Measurements from ENCODE around the gene IFITM2.

The IFITM2 gene

DNA sequence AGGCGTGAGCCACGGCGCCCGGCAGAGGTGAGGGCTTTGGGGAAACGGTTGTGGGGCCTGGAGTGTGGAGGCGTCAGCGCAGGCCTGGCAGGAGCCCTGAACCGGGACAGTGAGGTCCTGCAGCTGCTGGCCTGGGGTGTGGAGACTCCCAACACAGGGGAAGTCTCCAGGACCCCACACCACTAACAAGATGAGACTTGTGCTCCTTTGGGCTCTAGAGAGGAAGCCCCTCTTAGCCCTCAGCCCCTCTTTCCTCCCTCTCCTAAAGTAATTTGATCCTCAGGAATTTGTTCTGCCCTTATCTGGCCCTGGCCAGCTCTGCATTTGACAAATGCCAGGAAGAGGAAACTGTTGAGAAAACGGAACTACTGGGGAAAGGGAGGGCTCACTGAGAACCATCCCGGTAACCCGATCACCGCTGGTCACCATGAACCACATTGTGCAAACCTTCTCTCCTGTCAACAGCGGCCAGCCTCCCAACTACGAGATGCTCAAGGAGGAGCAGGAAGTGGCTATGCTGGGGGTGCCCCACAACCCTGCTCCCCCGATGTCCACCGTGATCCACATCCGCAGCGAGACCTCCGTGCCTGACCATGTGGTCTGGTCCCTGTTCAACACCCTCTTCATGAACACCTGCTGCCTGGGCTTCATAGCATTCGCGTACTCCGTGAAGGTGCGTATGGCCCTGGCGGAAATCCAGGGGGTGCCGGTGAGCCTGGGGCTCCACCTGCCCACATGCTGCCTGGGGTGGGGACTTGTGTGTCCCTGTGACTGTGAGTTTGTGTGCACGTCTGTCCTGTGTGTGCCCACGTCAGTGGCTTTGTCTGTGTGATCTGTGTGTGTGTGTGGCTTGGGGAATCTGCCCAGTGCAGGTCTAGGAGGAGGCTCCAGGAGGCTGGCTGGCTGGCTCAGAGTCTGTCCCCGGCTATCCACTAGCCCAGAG is at the start of gene IFITM2:
Gene IFITM2 (plus strand): TSS at position 51 of the 943 bp plus-strand sequence. CDS start 377 bp downstream, at position 428.
- peak; percentile 48 to 78 for DNase-seq

DNA sequence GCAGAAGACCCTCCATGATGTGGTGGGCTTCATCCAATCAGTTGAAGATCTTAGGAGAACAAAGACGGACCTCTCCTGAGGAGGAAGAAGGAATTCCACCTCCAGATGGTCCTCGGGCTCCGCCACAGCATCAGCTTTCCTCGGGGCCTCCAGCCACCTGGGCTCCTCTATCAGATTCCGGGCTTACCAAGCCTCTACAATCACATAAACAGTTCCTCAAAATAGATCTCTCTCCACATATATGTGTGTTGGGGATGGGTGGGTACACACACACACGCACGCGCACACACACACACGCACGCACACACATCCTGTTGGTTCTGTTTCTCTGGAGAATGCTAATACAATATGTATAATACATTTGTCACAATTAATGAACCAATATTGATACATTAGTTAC is 48.2 kb upstream of the IFITM2 start:
- DNase-seq = no peak

DNA sequence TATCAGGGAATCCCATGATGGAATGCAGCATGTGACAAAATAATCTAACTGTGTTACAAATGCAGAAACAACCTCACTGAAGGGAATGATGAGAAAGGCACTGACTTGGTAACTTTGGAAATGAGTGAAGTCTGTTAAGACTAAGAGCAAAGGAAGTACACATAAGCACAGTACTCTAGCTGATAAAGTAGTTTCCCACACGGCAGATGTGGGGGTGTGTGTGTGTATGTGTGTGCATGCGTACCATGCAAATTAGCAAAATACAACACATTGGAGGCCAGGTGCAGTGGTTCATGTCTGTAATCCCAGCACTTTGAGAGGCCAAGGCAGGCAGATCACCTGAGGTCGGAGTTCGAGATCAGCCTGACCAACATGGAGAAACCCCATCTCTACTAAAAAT is 46.0 kb upstream of the IFITM2 start:
- no peak for DNase-seq

DNA sequence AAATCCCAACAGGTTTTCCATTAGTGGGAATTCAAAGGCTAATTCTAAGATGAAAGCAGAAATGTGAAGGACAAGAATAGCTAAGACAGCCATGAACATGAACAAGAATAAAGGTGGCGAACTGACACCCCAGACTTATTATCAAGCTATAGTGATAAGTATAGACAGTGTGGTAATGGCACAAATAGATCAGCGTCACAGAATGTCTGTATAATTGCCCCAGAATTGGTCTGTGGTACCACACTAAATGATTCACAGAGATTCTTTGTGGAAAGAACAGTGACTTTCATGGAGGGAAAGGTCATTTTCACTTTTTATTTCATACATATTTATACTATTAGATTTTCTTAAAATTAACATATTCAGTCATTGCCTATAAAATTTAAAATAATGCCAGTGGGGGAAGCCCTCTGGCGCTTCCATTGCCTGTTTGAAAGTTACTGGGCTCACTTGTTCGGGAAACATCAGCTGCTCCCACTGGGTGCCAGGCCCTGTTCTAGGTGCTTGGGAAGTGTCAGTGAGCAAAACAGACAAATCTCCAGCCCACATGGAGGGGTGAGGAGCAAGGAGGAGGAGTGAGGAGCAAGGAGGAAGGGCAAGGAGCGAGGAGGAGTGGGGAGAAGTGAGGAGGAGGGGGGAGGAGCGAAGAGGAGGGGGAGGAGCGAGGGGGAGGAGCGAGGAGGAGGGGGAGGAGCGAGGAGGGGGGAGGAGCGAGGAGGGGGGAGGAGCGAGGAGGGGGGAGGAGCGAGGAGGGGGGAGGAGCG is 40.8 kb upstream of the IFITM2 start:
- DNase-seq = peak; percentile 37

DNA sequence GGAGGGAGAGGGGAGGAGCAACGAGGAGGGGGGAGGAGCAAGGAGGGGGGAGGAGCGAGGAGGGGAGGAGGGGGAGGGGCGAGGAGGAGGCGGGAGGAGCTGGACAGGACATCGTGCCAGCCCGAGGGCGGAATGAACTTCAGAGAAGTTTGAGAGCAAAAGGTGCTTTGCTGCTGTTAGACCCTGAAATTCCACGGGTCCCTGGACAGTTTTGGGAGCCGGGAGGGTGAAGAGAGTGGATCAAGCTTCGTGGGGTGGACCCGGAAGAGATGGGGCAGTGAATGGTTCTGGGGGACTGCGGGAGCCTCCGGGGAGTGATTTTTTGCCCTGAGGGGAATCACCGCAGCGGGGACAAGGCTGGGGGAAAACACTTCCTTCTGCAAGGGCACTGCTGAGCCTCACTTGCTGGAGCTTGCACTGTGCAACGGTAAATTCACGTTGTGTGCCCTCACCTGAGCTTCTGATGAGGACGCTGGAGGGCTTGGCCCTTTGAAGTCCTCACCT is 40.1 kb upstream of the IFITM2 start:
- peak; percentile 39 to 58 for DNase-seq

DNA sequence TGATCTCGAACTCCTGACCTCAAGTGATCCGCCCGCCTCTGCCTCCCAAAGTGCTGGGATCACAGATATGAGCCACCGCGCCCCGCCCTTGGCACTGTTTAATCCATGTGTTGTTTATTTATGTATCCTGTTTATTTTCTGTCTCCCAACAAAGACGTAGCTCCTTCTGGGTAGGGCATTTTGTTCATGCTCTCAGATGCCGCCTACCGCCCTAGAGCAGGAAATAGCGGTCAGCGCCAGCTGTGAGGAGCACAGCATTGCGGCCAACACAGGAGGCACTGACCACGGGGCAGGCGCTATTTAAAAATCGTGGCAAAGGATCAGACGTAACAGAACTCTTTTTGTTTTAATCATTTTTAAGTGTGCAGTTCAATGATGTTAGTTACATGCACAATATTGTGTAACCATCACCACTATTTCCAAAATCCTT is 38.9 kb upstream of the IFITM2 start:
- peak; percentile 60 to 68 for DNase-seq

DNA sequence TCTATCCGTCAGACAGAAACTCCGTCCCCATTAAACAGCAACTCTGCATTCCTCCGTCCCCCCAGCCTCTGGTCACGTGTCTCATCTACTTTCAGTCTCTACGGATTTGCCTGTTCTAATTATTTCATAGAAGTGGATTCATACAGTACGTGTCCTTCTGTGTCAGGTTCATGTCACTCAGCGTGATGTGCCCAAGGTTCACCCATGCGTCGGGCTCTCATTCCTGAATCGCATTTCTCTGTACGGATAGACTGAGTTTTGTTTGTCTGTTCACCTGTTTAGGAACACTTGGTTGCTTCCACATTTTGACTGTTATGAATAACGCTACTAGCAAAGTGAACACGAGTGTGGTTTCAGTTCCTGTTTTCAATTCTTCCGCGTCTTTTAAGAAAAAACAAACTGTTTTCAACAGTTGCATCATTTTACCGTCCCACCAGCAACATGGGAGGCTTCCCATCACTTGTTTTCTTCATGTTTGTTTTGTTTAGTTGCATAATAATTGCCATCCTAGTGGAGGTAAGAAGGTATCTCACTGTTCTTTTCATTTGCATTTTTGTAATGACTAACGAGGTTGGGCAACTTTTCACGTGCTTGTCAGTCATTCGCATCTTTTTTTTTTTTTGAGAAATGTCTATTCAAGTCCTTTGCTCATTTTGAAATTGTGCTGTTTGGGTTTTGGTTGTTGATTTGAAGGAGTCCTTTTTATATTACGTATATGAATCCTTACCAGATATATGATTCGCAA is 38.3 kb upstream of the IFITM2 start:
- peak; percentile 89 to 91 for DNase-seq

DNA sequence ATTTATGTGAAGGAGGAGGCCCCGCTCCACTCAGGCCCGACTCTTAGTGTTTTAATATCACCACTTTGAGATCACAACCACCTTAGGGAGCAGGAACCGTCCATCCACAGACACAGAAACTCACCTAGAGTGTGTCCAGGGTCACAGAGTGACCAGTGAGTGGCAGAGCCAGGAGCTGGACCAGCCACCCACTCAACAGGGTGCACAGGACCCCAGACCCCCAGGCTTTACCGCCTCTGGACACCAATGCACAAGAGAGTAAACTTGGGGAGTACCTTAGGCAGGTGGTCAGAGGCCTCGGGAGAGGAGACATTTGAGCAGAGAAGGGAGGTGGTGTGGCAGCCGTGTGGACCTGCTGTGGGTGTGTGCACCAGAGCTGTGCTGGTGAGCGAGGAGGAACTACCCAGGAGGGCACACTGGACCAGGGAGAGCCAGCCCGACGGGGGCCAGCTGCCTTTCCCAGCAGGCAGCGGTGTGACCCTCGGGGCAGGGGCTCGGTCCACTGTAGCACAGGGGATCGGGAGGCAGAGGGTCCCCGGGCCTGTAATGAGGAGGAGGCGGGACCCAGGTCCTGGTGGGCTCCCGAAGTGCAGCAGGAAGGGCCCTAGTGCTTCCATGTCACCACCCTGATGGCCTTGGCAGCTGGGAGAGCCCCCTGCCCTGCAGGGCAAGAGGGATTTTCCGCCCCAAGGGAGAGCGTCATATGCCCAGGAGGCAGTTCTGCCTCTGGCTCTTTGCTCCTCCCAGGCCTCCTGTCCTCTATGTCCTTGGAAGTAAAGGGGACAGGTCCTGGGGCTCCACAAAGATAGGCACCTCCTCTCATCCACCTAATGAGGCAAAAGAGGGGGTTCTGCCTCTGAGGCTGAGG is 36.9 kb upstream of the IFITM2 start:
- no peak for DNase-seq

DNA sequence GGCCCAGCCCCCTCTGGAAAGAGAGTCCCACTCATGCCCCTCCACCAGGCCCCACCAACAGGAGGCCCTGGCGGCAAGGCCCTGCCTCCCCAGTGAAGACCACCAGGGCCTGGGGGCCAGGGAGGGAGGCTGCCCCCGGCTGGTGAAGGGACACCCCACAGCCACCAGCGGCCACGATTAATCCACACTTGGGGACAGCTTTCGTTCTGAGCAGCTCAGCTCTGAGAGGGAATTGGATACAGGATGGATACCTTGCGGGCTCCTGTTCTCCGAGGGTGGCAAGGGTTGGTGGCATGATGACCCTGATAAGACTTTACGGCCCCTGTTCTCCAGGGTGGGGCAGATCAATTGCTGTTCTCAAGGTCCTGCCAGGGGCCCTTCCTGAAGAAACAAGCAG is 36.3 kb upstream of the IFITM2 start:
- DNase-seq = no peak

DNA sequence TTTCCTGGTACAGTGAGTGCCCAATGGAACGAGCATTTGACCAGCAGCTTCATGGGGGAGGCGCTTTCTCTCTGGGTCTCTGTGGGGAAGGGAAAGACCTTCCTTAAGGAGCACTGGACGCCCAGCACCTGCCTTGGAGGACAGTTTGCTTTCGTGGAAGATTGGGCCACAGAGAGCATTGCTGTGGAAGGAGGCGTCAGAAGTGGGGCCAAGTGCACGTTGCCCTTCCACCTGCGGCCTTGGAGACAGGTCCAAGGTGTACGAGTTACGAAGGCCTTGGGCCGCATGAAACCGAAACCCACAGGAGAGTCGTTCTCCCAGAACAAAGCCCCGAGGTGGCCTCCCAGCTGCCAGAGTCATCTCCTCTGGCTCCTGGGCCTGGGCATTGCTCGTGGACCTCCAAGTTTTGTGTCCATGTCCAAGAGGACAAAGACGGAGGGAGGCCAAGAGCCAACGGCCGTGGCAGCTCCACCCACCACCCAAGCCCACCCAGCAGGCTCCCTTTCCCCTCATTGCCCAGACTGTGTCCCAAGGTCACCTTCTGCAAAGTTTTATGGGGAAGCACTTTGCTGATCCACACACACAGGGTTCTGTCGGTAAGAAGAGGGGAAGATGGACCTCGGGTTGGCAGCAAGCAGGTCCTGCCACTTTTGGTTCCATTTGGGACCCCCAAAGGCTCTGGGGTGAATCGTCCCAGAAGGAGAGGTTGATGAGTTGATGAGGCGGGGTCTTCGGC is 35.3 kb upstream of the IFITM2 start:
- DNase-seq = no peak

DNA sequence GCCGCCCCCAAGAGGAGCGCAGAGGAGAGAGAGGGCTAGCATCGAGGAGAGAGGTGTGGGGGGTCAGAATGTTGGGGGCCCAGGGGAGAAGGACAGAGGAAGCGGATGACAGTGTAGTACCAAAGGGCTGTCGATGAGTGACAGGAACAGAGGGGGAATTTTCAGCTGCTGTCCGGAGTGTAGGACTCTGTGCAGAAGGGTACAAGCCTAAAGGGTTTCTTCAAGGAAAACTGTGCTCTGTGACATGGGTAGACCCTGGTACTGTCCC is 34.8 kb upstream of the IFITM2 start:
- no peak for DNase-seq

DNA sequence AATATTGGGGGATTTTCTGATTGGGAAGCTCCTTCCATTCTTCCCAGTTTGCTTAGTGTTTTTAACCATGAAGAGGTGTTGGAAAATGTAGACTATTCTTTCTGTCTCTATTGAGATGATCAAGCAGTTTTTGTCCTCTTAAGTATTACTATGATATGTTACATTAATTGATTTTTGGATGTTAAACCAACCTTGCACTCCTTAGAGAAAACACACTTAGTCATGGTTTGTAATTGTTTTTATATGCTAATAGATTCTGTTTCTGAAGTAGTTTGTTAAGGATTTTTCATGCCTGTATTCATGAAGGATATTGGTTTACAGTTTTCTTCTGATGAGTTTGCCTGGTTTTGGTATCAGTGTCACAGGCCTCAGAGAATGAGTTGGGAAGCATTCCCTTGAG is 31.4 kb upstream of the IFITM2 start:
- DNase-seq = no peak

DNA sequence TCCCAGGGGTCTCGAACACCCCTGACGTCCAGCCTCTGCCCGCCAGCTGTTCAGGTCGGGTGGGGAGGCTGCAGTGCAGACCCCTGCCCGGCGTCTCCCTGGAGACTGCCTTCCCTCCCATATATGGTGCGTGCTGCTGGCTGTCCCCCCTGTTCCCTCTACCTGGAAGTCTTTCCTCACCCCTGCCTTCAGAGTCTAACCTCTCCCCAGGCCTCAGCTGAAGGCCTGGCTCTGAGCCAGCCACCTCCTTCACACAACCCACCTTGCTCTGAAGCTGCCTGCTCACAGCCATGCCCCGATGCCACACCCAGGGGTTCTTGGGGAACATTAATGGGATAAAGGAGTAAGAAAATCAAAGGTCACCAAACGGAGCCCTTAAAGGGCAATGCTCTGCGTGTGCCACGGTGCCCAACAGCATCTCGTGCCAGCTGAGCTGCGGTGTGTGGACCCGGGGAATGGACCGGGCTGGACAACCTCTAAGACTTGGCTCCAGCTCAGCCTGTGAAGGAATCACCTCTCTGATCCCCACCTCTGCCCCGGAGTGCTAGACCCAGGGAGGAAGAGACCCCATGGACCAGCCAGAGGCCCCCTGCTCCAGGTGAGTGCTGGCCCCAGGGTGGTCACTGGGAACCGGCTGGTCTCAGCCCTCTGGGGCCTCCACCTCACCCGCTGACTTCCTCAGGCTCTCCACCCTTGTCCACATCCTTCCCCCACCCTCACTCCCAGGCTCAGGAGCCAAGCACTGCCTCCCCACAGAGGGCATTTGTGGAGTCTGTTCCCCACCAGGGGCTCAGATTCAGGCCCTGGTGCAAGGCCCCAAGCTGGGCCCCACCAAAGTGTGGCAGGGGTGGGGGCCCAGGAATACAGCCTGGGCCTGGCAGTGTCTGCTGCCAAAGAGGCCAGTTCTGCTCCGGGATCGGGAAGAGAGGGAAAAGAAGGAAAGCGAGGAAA is 29.3 kb upstream of the IFITM2 start, which contains the start of gene NLRP6:
Gene NLRP6 (plus strand): TSS at position 407 of the 951 bp plus-strand sequence. CDS start 163 bp downstream, at position 570.
- DNase-seq = no peak

DNA sequence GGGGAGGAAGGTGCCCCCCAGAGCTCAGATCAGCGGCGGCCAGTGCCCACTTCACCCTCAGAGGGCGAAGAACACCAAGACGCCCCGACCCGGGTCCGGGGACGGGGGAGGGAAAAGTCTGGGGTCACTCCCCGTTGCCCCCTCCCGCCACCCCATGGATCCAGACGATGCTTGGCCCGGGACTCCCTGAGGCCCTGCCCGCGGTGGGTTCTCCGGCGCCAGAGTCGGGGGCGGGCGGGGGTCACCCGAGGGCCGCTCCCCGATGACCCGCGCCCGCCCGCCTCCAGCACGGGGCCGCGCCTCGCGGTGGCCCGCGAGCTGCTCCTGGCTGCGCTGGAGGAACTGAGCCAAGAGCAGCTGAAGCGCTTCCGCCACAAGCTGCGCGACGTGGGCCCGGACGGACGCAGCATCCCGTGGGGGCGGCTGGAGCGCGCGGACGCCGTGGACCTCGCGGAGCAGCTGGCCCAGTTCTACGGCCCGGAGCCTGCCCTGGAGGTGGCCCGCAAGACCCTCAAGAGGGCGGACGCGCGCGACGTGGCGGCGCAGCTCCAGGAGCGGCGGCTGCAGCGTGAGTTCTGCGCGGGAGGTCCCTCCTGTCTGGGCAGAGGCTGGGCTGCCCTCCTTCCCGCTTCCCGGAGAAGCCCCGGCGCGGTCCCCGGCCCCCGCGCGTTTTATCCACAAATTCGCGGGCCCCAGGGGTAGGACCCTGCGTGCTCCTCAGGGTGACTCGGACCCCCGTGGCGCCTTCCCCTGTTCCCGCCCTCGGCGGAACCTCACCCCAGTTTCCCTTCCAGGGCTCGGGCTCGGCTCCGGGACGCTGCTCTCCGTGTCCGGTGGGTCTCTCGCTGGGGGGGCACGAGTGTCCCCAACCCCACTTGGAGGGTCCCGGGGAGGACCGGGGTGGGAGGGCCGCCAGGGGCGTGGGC is 28.3 kb upstream of the IFITM2 start:
- no peak for DNase-seq

DNA sequence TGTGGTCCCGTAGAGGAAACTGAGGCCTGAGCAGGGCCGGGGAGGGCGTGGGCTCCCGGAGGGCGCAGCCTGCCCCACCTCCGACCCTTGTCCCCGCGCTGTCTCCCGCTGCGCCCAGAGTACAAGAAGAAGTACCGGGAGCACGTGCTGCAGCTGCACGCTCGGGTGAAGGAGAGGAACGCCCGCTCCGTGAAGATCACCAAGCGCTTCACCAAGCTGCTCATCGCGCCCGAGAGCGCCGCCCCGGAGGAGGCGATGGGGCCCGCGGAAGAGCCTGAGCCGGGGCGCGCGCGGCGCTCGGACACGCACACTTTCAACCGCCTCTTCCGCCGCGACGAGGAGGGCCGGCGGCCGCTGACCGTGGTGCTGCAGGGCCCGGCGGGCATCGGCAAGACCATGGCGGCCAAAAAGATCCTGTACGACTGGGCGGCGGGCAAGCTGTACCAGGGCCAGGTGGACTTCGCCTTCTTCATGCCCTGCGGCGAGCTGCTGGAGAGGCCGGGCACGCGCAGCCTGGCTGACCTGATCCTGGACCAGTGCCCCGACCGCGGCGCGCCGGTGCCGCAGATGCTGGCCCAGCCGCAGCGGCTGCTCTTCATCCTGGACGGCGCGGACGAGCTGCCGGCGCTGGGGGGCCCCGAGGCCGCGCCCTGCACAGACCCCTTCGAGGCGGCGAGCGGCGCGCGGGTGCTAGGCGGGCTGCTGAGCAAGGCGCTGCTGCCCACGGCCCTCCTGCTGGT is 27.5 kb upstream of the IFITM2 start:
- DNase-seq = no peak

DNA sequence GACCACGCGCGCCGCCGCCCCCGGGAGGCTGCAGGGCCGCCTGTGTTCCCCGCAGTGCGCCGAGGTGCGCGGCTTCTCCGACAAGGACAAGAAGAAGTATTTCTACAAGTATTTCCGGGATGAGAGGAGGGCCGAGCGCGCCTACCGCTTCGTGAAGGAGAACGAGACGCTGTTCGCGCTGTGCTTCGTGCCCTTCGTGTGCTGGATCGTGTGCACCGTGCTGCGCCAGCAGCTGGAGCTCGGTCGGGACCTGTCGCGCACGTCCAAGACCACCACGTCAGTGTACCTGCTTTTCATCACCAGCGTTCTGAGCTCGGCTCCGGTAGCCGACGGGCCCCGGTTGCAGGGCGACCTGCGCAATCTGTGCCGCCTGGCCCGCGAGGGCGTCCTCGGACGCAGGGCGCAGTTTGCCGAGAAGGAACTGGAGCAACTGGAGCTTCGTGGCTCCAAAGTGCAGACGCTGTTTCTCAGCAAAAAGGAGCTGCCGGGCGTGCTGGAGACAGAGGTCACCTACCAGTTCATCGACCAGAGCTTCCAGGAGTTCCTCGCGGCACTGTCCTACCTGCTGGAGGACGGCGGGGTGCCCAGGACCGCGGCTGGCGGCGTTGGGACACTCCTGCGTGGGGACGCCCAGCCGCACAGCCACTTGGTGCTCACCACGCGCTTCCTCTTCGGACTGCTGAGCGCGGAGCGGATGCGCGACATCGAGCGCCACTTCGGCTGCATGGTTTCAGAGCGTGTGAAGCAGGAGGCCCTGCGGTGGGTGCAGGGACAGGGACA is 26.7 kb upstream of the IFITM2 start:
- DNase-seq = no peak

DNA sequence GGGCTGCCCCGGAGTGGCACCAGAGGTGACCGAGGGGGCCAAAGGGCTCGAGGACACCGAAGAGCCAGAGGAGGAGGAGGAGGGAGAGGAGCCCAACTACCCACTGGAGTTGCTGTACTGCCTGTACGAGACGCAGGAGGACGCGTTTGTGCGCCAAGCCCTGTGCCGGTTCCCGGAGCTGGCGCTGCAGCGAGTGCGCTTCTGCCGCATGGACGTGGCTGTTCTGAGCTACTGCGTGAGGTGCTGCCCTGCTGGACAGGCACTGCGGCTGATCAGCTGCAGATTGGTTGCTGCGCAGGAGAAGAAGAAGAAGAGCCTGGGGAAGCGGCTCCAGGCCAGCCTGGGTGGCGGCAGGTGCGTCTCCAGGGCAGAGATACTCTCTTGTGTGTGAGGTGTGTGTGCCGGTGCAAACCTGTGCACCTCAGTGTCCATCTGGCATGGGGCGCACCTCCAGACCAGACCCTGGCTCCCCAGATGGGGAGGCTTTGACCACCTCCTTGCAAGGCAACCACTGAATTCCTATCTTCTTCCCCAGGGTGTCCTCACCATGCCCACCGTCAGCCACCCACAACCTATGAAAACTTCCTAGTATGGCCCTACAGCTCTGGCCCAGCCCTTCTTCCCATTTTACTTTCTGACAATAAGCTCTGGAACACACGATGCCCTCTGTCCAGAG is 26.0 kb upstream of the IFITM2 start:
- no peak for DNase-seq

Measured in inflammatory macrophage treated with lipopolysaccharide for 1 hour (primary cell).